Ovary (tissue), 3 donors: ENCODE measurements around the gene DUXB.

Experiments used
- CTCF ChIP-seq, 3 donors: fragments of 450-650 bp in 2 of 3; fragments of 200-600 bp in 1 of 3; IDR thresholded peaks; one replicate each; pipeline versions ENCODE4 v1.5.1 to v1.8.0; 2016 to 2022; ENCODE audit warnings: antibody characterized with exemption in 3 of 3, mild to moderate bottlenecking in 1 of 3
- EP300 ChIP-seq: sonication (generic); formaldehyde crosslinking; IDR thresholded peaks from one replicate; pipeline ENCODE4 v1.6.1; 2017; ENCODE audit warnings: antibody characterized with exemption
- POLR2A ChIP-seq: fragments of 450-650 bp; IDR thresholded peaks from one replicate; pipeline ENCODE4 v1.6.1; 2017; ENCODE audit warnings: antibody characterized with exemption, mild to moderate bottlenecking, moderate library complexity
- donor health status: DM: no; HTN: no; CAD: no.

DNA sequence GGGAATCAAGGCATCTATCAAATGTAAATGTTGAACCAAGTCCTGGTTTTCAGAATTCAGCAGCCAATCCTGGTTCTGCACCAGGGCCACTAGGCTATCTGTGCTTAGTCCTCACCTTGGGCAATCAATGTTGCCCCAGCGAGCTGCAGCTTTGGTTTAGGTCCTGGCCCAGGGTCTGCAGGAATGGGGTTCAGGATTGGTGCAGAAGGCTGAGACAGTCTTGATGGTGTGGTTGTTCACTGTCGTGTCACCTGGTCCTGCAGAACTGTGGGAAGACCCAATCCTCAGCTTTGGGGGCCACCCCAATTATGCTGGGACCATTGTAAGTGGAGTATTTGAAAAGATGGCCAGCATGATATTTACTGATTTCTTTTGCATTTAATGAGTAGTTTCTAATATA lies 43.1 kb downstream of the DUXB start:
- TF ChIP-seq POLR2A (no peak), CTCF (IDR thresholded peaks at IDR 0.05) (no peak), EP300 (no peak)
